Subcutaneous abdominal adipose tissue (tissue), 5 donors: ENCODE data around the gene ZNF791.
A peak's percentile ranks its signal among the peaks of the same experiment; 100 is the strongest.
"Not testable (repeated sequence)": the region's sequence is repeated elsewhere in the genome, so short reads cannot be mapped to it uniquely, and the experiment has no call there.

Source experiments
- H3K27ac ChIP-seq: one replicate; pipeline ENCODE4 v1.7.0; 2013; ENCODE audit warnings: low read depth, mild to moderate bottlenecking, inconsistent platforms, low read length, moderate library complexity
- H3K27me3 ChIP-seq, 5 donors: one replicate each; pipeline ENCODE4 v1.7.0; 2013; ENCODE audit warnings: low read length in 5 of 5, inconsistent platforms in 1 of 5; ENCODE audit not compliant: control insufficient read depth in 5 of 5, insufficient read depth in 4 of 5
- H3K36me3 ChIP-seq, 5 donors: one replicate each; pipeline ENCODE4 v1.7.0; 2013; ENCODE audit warnings: low read length in 5 of 5; ENCODE audit not compliant: control insufficient read depth in 5 of 5, insufficient read depth in 5 of 5
- H3K4me1 ChIP-seq, 5 donors: one replicate each; pipeline ENCODE4 v1.7.0; 2013; ENCODE audit warnings: low read length in 5 of 5, mild to moderate bottlenecking in 3 of 5, moderate library complexity in 1 of 5; ENCODE audit not compliant: control insufficient read depth in 5 of 5, insufficient read depth in 5 of 5
- H3K4me3 ChIP-seq, 5 donors: one replicate each; pipeline ENCODE4 v1.7.0; 2013; ENCODE audit warnings: low read length in 5 of 5, low read depth in 1 of 5
- H3K9ac ChIP-seq, 5 donors: one replicate each; pipeline ENCODE4 v1.7.0; 2013; ENCODE audit warnings: low read length in 5 of 5, mild to moderate bottlenecking in 4 of 5, moderate library complexity in 3 of 5
- H3K9me3 ChIP-seq, 5 donors: one replicate each; pipeline ENCODE4 v1.7.0; 2013; ENCODE audit warnings: low read length in 5 of 5; ENCODE audit not compliant: control insufficient read depth in 5 of 5
- donor health status: healthy.
- donor health status: healthy.
- donor health status: healthy.
- donor health status: healthy.
- donor health status: healthy.

The ZNF791 gene

GRCh38 chr19:12628040-12629022, 17.6 kb downstream of the ZNF791 start:
- peaks cover 0 to 2% (median 0%) of the 10 kb centered on the region in 5 donors for H3K4me1 ChIP-seq
- no peak overlapping the region for H3K9ac ChIP-seq
- H3K27me3 ChIP-seq: no peaks in the 10 kb centered on the region
- peak overlapping the region in 4 of 5 donors; percentile 9 to 36 (median 18) for H3K4me3 ChIP-seq
- no peak overlapping the region for H3K27ac ChIP-seq
- H3K9me3 ChIP-seq: peaks cover 11 to 24% (median 14%) of the 10 kb centered on the region in 5 donors
- peaks cover 26 to 69% (median 47%) of the 10 kb centered on the region in 5 donors for H3K36me3 ChIP-seq

- Histone ChIP-seq H3K9ac (no peak overlapping the region), H3K4me3 (no peak overlapping the region), H3K27me3 (no peaks in the 10 kb centered on the region), H3K36me3 (peaks cover 25 to 63% (median 44%) of the 10 kb centered on the region in 5 donors), H3K9me3 (peaks cover 11 to 24% (median 14%) of the 10 kb centered on the region in 5 donors), H3K27ac (no peak overlapping the region), H3K4me1 (peaks cover 0 to 2% (median 0%) of the 10 kb centered on the region in 5 donors)
Observed at GRCh38 chr19:12629215-12629614, 18.5 kb downstream of the ZNF791 start.

DNA sequence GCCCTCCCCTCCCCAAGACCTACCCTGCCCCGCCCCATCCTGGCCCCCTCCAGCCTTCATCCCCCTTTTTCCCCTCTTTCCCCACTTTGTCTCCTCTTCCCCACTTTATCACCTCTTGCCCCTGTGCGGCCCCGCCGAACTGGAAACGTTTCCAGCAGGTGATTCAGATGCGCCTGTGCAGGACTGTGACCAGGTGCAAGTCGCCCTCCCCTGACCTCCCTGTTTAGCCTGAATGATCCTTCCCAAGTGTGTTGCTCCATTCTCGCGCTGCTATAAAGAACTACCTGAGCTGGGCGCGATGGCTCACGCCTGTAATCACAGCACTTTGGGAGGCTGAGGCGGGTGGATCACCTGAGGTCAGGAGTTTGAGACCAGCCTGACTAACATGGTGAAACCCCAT, 25.9 kb downstream of the ZNF791 start:
- peaks cover 2 to 10% (median 8%) of the 10 kb centered on the region in 5 donors for H3K4me1 ChIP-seq
- no peak overlapping the region for H3K9ac ChIP-seq
- no peaks in the 10 kb centered on the region for H3K27me3 ChIP-seq
- H3K4me3 ChIP-seq: no peak overlapping the region
- H3K36me3 ChIP-seq: peaks cover 0 to 3% (median 0%) of the 10 kb centered on the region in 5 donors
- no peak overlapping the region for H3K27ac ChIP-seq
- H3K9me3 ChIP-seq: no peaks in the 10 kb centered on the region

- Histone ChIP-seq H3K36me3 (no peaks in the 10 kb centered on the region), H3K4me3 (no peak overlapping the region), H3K27me3 (no peaks in the 10 kb centered on the region), H3K9me3 (no peaks in the 10 kb centered on the region), H3K9ac (no peak overlapping the region), H3K4me1 (peaks cover 2 to 10% (median 8%) of the 10 kb centered on the region in 5 donors), H3K27ac (no peak overlapping the region)
Observed at GRCh38 chr19:12638611-12639182, 28.0 kb downstream of the ZNF791 start.

DNA sequence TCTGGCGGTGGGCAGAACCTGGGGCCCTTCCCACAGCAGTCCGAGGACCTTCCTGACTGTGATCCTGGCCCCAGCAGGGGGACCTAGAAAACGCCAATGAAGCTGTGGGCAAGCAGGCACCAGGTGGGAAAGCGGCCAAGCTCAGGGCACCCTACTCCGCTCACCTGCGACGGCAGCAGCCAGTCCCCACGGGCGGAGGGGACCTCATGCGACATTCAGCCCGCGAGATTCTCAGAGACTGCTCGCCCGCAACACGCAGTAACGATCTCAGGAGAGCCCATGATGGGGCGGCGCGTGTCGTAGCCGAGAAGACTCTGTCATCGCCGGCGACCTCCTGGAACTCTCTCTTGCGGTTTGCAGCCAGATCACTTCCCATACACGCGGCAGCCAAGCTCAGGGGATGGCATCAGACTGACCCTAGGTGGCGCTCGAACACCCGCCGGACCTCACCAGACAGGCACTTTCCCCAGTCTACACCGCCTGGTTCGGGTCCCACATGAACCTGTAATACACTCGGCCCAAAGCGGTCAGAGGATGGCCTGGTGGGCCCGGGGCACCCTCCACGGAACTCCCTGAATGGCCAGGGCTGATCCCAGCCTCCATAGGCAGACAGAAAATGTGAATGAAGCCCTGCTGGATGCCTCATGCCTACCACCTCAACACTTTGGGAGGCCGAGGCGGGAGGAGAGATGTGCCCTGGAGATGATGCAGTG, 29.3 kb downstream of the ZNF791 start:
- Histone ChIP-seq H3K27ac (no peak overlapping the region), H3K27me3 (no peaks in the 10 kb centered on the region), H3K9ac (peak overlapping the region in 3 of 5 donors; percentile 39 to 71 (median 64)), H3K4me3 (peak overlapping the region; percentile 19 to 62 (median 48)), H3K36me3 (peaks cover 0 to 3% (median 0%) of the 10 kb centered on the region in 5 donors), H3K4me1 (peaks cover 2 to 10% (median 8%) of the 10 kb centered on the region in 5 donors), H3K9me3 (no peaks in the 10 kb centered on the region)

DNA sequence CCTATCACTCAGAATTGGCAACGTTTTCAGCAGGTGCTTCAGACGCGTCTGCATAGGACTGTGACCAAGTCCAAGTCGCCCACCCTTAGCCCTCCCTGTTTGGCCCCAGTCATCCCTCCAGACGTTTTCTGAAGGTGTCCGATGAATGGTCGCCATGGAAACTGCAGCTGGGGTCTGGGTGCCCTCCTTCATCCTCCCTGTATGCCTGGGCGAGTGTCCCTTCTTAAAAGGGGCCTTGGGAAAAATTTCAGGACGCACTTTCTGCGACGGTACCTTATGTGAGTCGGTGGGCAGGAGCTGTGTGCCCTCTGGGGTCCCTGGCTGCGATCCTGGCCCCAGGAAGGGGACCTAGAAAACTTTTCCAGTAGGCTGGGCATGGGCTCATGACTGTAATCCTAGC, 30.7 kb downstream of the ZNF791 start:
- peaks cover 0 to 3% (median 0%) of the 10 kb centered on the region in 5 donors for H3K36me3 ChIP-seq
- H3K9me3 ChIP-seq: no peaks in the 10 kb centered on the region
- H3K27ac ChIP-seq: no peak overlapping the region
- H3K4me3 ChIP-seq: no peak overlapping the region
- no peaks in the 10 kb centered on the region for H3K27me3 ChIP-seq
- peaks cover 2 to 10% (median 8%) of the 10 kb centered on the region in 5 donors for H3K4me1 ChIP-seq
- no peak overlapping the region for H3K9ac ChIP-seq

- Histone ChIP-seq H3K4me3 (no peak overlapping the region), H3K27ac (no peak overlapping the region), H3K4me1 (peaks cover 2 to 10% (median 8%) of the 10 kb centered on the region in 5 donors), H3K27me3 (no peaks in the 10 kb centered on the region), H3K9ac (no peak overlapping the region), H3K9me3 (no peaks in the 10 kb centered on the region), H3K36me3 (peaks cover 0 to 3% (median 0%) of the 10 kb centered on the region in 5 donors)
Observed at GRCh38 chr19:12642506-12642905, 31.8 kb downstream of the ZNF791 start.

GRCh38 chr19:12643716-12644115, 33.0 kb downstream of the ZNF791 start:
- not testable (repeated sequence) for H3K36me3 ChIP-seq, H3K27ac ChIP-seq, H3K4me3 ChIP-seq, H3K9me3 ChIP-seq, H3K9ac ChIP-seq, H3K27me3 ChIP-seq
- peaks cover 5 to 21% (median 19%) of the 10 kb centered on the region in 5 donors for H3K4me1 ChIP-seq

DNA sequence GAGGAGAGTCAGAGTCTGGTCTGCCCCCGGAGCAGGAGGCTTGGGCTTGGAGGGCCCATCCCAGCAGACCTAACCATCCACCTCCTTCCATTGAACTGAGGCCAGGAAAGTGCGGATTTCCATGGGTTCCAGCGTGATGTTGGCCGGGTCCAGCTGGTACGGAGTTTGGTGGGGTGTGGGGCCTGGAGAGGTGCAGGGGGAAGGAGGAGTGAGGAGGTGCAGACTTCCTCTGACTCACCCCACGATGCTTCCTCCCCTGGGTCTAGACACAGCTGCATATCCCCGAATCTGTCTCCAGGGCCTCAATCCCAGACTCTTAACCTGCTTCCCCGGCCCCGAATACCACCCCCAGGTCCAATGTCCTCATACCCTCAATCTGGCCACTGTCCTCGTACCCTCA, 35.8 kb downstream of the ZNF791 start:
- peaks cover 3 to 12% (median 11%) of the 10 kb centered on the region in 5 donors for H3K4me1 ChIP-seq
- H3K36me3 ChIP-seq: peaks cover 0 to 10% (median under 1%) of the 10 kb centered on the region in 5 donors
- H3K27me3 ChIP-seq: no peaks in the 10 kb centered on the region
- H3K9me3 ChIP-seq: no peaks in the 10 kb centered on the region
- H3K4me3 ChIP-seq: no peak overlapping the region
- H3K27ac ChIP-seq: no peak overlapping the region
- no peak overlapping the region for H3K9ac ChIP-seq
